Uterus (tissue), 4 donors: ENCODE measurements around the gene FSTL5. TPM values are rescaled to one million over a fixed set of nuclear protein-coding genes. Genes with fewer than 3 reads are reported as not detected.

Experiments
- DNase-seq, 2 donors: peaks; one replicate each; pipeline ENCODE4 v3.0.0-alpha.2; 2019 to 2020
- H3K27ac ChIP-seq, 2 donors: fragments of 200-600 bp; sonication (generic); 1 replicate in 1 of 2; 2 replicates in 1 of 2; pipeline ENCODE4 v1.5.1; 2016 to 2018
- H3K27me3 ChIP-seq, 2 donors: fragments of 200-600 bp; sonication (generic); one replicate each; pipeline ENCODE4 v1.5.1; 2018 to 2019; ENCODE audit warnings: control low read depth in 1 of 2
- H3K36me3 ChIP-seq, 2 donors: fragments of 200-600 bp; sonication (generic); one replicate each; pipeline ENCODE4 v1.5.1; 2019; ENCODE audit warnings: control low read depth in 1 of 2
- H3K4me1 ChIP-seq, 2 donors: fragments of 200-600 bp; sonication (generic); one replicate each; pipeline ENCODE4 v1.5.1; 2018 to 2019; ENCODE audit warnings: control low read depth in 1 of 2
- H3K4me3 ChIP-seq, 2 donors: fragments of 200-600 bp; sonication (generic); 1 replicate in 1 of 2; 2 replicates in 1 of 2; pipeline ENCODE4 v1.5.1; 2018 to 2019; ENCODE audit warnings: mild to moderate bottlenecking in 1 of 2
- H3K9me3 ChIP-seq, 2 donors: fragments of 200-600 bp; sonication (generic); one replicate each; pipeline ENCODE4 v1.5.1; 2019; ENCODE audit warnings: control low read depth in 1 of 2
- POLR2A ChIP-seq, 2 donors: fragments of 450-650 bp; IDR thresholded peaks; one replicate each; pipeline ENCODE4 v1.6.1; 2016; ENCODE audit warnings: antibody characterized with exemption in 2 of 2, mild to moderate bottlenecking in 1 of 2, moderate library complexity in 1 of 2
- intact Hi-C: fragments of 100-400 bp; cut with DNase I; formaldehyde crosslinking; loops from one replicate; pipeline ENCODE4 v1.15.1; 2023; ENCODE audit warnings: low total_unique reads
- total RNA-seq, 4 donors: library from RNA; depleted of rRNA in 3 of 4; stranded (reverse); fragments of >200 nt in 3 of 4; gene quantifications; one replicate each; pipeline versions ENCODE4 v1.1.0 to v1.2.4, GENCODE V29; 2014 to 2023
- TF ChIP-seq, protein P1 (sequence below), 4 experiments: fragments of 200-600 bp in 2 of 4; fragments of 450-650 bp in 2 of 4; sonication (generic) in 2 of 4; IDR thresholded peaks; one replicate each; pipeline ENCODE4 v1.5.1; 2016 to 2019; ENCODE audit warnings: antibody characterized with exemption in 4 of 4, mild to moderate bottlenecking in 2 of 4, moderate library complexity in 1 of 4
- donor health status: DM: yes; HTN: yes; CAD: no.

Gene FSTL5
- total RNA-seq, 4 donors from 2014 or later: 2.4 TPM; not detected in 3

DNA sequence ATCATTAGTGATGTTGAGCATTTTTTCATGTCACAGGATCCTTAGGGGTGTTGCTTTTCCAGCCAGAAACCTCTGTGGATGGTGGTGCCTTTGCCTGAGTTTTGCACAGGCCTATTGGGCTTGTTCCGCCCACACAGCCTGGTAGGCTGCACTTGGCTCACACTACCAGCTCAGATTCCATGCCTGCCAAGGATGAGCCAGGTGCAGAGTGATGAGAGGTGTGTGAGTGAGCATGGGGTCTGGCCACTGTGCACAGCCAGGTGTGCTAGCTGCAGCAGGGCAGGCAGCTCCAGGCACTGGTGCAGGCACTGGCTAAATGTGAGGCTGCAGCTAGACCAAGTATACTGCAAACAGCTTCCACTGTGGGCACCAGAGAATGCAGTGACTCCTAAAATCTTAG is 341.6 kb downstream of the FSTL5 start:
- no peaks in the 10 kb centered on the region for H3K4me1 ChIP-seq
- H3K9me3 ChIP-seq: no peaks in the 10 kb centered on the region
- no peak for DNase-seq
- no peaks in the 10 kb centered on the region for H3K36me3 ChIP-seq
- H3K27me3 ChIP-seq: no peaks in the 10 kb centered on the region
- H3K27ac ChIP-seq: no peak overlapping the region
- H3K4me3 ChIP-seq: no peak overlapping the region
- intact Hi-C loops: no loop called here
- TF ChIP-seq, protein P1, sequence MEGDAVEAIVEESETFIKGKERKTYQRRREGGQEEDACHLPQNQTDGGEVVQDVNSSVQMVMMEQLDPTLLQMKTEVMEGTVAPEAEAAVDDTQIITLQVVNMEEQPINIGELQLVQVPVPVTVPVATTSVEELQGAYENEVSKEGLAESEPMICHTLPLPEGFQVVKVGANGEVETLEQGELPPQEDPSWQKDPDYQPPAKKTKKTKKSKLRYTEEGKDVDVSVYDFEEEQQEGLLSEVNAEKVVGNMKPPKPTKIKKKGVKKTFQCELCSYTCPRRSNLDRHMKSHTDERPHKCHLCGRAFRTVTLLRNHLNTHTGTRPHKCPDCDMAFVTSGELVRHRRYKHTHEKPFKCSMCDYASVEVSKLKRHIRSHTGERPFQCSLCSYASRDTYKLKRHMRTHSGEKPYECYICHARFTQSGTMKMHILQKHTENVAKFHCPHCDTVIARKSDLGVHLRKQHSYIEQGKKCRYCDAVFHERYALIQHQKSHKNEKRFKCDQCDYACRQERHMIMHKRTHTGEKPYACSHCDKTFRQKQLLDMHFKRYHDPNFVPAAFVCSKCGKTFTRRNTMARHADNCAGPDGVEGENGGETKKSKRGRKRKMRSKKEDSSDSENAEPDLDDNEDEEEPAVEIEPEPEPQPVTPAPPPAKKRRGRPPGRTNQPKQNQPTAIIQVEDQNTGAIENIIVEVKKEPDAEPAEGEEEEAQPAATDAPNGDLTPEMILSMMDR (IDR thresholded peaks at IDR 0.05): no peak
- no peak for TF ChIP-seq POLR2A (IDR thresholded peaks at IDR 0.05)

DNA sequence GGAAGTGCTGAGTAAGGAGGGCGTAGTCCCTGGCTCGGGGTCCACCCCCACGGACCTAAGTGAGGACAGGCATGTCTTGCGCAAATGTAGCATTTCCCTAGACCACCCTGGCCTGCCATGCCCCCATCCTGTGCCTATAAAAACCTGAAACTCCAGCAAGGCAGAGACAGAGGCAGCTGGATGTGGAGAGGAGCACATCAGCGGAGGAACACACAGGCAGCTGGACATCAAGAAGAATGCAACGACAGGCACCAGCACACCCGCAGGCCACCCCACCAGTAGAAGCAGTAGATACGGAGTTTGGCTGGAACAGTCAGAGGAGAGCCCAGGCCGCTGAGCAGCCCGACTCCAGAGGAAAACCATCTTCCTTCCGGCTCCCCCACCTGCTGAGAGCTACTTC is 345.9 kb downstream of the FSTL5 start:
- TF ChIP-seq POLR2A (IDR thresholded peaks at IDR 0.05): no peak
- TF ChIP-seq, protein P1 (IDR thresholded peaks at IDR 0.05): no peak
- Histone ChIP-seq H3K9me3 (no peaks in the 10 kb centered on the region), H3K4me3 (no peak overlapping the region), H3K36me3 (no peaks in the 10 kb centered on the region), H3K4me1 (no peaks in the 10 kb centered on the region), H3K27me3 (peaks cover 0 to 4% of the 10 kb centered on the region in 2 donors), H3K27ac (no peak overlapping the region)
- no peak for DNase-seq
- intact Hi-C loops: no loop called here

DNA sequence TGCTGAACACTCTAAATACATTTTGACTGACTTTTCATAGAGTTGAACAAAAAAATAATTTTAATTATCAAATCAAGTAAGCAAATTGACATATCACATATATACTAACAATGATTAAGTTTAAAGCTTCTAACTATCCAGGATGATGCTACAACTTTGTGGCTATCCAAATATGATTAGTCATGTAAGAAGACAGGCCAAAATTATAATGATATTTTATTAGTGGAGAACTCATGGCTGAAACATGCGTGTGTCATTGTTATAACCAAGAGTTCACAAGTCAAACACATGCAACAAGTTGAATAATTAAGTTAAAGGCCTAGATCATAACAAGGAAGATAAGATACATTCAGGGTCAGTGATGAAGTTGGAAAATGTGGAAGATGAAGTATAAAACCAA is 346.8 kb downstream of the FSTL5 start:
- no peaks in the 10 kb centered on the region for H3K9me3 ChIP-seq
- no peak overlapping the region for H3K27ac ChIP-seq
- DNase-seq: no peak
- peaks cover 0 to 4% of the 10 kb centered on the region in 2 donors for H3K27me3 ChIP-seq
- intact Hi-C loops: no loop called here
- H3K4me3 ChIP-seq: no peak overlapping the region
- TF ChIP-seq POLR2A (IDR thresholded peaks at IDR 0.05): no peak
- TF ChIP-seq, protein P1 (IDR thresholded peaks at IDR 0.05): no peak
- H3K36me3 ChIP-seq: no peaks in the 10 kb centered on the region
- H3K4me1 ChIP-seq: no peaks in the 10 kb centered on the region

DNA sequence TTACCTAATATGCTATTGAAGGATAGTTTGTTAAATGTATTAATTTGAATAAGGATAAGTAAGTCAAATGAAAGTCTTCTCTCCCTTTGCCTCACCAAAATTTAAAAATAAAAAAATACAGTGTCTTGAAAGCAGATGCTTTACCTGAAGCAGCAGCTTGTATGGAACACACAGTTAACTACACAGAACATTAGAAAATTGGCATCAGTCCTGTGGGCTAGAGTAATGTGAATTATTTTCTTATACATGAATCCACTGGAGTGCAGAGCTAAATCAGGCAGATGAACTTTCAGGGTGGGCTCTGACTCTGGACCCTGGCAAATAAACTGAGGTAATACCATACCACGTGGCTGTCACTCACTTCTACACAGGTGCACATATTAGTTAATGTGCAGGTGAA is 348.0 kb downstream of the FSTL5 start:
- Histone ChIP-seq H3K9me3 (no peaks in the 10 kb centered on the region), H3K27me3 (peaks cover 0 to 4% of the 10 kb centered on the region in 2 donors), H3K4me3 (no peak overlapping the region), H3K36me3 (no peaks in the 10 kb centered on the region), H3K27ac (no peak overlapping the region), H3K4me1 (no peaks in the 10 kb centered on the region)
- intact Hi-C loops: no loop called here
- DNase-seq: no peak
- TF ChIP-seq, protein P1 (IDR thresholded peaks at IDR 0.05): no peak
- TF ChIP-seq POLR2A (IDR thresholded peaks at IDR 0.05): no peak

DNA sequence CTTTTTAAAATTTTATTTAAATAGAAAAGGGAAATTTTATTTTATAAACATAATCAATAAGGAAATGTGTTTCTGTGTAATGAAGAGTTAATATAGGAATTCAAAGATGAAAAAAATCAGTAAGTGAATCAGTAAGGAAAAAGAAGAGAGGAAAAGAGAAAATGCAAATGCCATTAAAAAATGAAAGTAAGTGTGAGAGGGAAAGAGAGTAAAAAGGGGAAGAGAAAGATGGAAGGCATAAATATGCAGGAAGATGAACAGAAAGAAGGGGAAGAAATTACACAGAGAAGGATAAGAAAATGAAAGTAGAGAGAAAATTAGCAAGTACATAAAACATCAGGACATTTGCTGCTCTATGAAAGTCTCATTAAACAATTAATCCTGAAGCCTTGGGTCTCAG is 349.9 kb downstream of the FSTL5 start:
- TF ChIP-seq, protein P1 (IDR thresholded peaks at IDR 0.05): no peak
- H3K27ac ChIP-seq: no peak overlapping the region
- H3K36me3 ChIP-seq: no peaks in the 10 kb centered on the region
- no peaks in the 10 kb centered on the region for H3K4me1 ChIP-seq
- DNase-seq: no peak
- H3K27me3 ChIP-seq: peaks cover 0 to 4% of the 10 kb centered on the region in 2 donors
- H3K4me3 ChIP-seq: no peak overlapping the region
- intact Hi-C loops: no loop called here
- no peaks in the 10 kb centered on the region for H3K9me3 ChIP-seq
